GM23338 (cell line): ENCODE measurements around the gene EHF. TPM values are rescaled to one million over a fixed set of nuclear protein-coding genes. Genes with fewer than 3 reads are reported as not detected.

Source experiments
- ATAC-seq: fragments of 200-7000 bp; cut with Tn5 transposase; 3 replicates; pipeline ENCODE4 v1.9.1; 2020
- DNase-seq: peaks from one replicate; pipeline ENCODE4 v3.0.0-alpha.2; 2015; ENCODE audit warnings: low spot score
- H2AFZ ChIP-seq: fragments of 200-600 bp; sonication (generic); 2 replicates; pipeline ENCODE4 v1.8.0; 2016; ENCODE audit warnings: antibody characterized with exemption, mild to moderate bottlenecking, moderate library complexity
- H3F3A ChIP-seq: fragments of 200-600 bp; sonication (generic); replicated peaks from 2 replicates; pipeline ENCODE4 v1.8.0; 2017; ENCODE audit warnings: antibody characterized with exemption, mixed run types, low read depth
- H3K27ac ChIP-seq: fragments of 200-600 bp; sonication (generic); 2 replicates; pipeline ENCODE4 v1.6.1; 2016; ENCODE audit warnings: low read depth
- H3K27me3 ChIP-seq: fragments of 200-600 bp; sonication (generic); 2 replicates; pipeline ENCODE4 v1.8.0; 2016; ENCODE audit warnings: mild to moderate bottlenecking, mixed run types, moderate library complexity; ENCODE audit not compliant: insufficient read depth
- H3K36me3 ChIP-seq: fragments of 200-600 bp; sonication (generic); 2 replicates; pipeline ENCODE4 v1.8.0; 2016; ENCODE audit warnings: mild to moderate bottlenecking; ENCODE audit not compliant: insufficient read depth
- H3K4me1 ChIP-seq: fragments of 200-600 bp; sonication (generic); 2 replicates; pipeline ENCODE4 v1.8.0; 2016; ENCODE audit warnings: mild to moderate bottlenecking, moderate library complexity; ENCODE audit not compliant: insufficient read depth
- H3K4me2 ChIP-seq: fragments of 200-600 bp; sonication (generic); 2 replicates; pipeline ENCODE4 v1.7.1; 2017; ENCODE audit warnings: mixed run types
- H3K4me3 ChIP-seq: fragments of 200-600 bp; sonication (generic); 2 replicates; pipeline ENCODE4 v1.6.1; 2016; ENCODE audit warnings: mixed run types
- H3K79me2 ChIP-seq: fragments of 200-600 bp; sonication (generic); replicated peaks from 2 replicates; pipeline ENCODE4 v1.8.0; 2017; ENCODE audit warnings: mild to moderate bottlenecking; ENCODE audit not compliant: insufficient read depth
- H3K9me2 ChIP-seq: fragments of 200-600 bp; sonication (generic); 2 replicates; pipeline ENCODE4 v1.8.0; 2017; ENCODE audit not compliant: insufficient read depth
- H4K20me1 ChIP-seq: fragments of 200-600 bp; sonication (generic); replicated peaks from 2 replicates; pipeline ENCODE4 v1.8.0; 2017; ENCODE audit warnings: mild to moderate bottlenecking; ENCODE audit not compliant: insufficient read depth
- H3K27ac Mint-ChIP-seq: 2 replicates; pipeline ENCODE4 v1.8.0; 2020; ENCODE audit warnings: inconsistent platforms, mild to moderate bottlenecking, moderate library complexity, mixed read lengths
- H3K27me3 Mint-ChIP-seq: 3 replicates; pipeline ENCODE4 v1.8.0; 2022; ENCODE audit warnings: low read depth, mild to moderate bottlenecking, moderate library complexity, mixed read lengths, inconsistent platforms; ENCODE audit not compliant: insufficient read depth, poor library complexity
- H3K36me3 Mint-ChIP-seq: 3 replicates; pipeline ENCODE4 v1.8.0; 2021; ENCODE audit warnings: low read depth, mild to moderate bottlenecking, inconsistent platforms, moderate library complexity, mixed read lengths
- H3K4me1 Mint-ChIP-seq: 3 replicates; pipeline ENCODE4 v1.8.0; 2020; ENCODE audit warnings: mild to moderate bottlenecking, inconsistent platforms, mixed read lengths
- H3K4me3 Mint-ChIP-seq: 3 replicates; pipeline ENCODE4 v1.8.0; 2021; ENCODE audit warnings: moderate library complexity, mild to moderate bottlenecking, inconsistent platforms, mixed read lengths
- H3K9me3 Mint-ChIP-seq: 3 replicates; pipeline ENCODE4 v1.8.0; 2020; ENCODE audit warnings: moderate library complexity, mild to moderate bottlenecking, inconsistent platforms, mixed read lengths
- CREB1 ChIP-seq: fragments of 250-450 bp; sonication (Bioruptor Pico); IDR thresholded peaks from 2 replicates; pipeline ENCODE4 v1.5.0; 2020; ENCODE audit warnings: low read depth, mild to moderate bottlenecking, moderate library complexity
- EZH2 ChIP-seq: fragments of 200-600 bp; sonication (generic); IDR thresholded peaks from one replicate; pipeline ENCODE4 v1.8.0; 2017; ENCODE audit warnings: antibody characterized with exemption, mild to moderate bottlenecking, low read depth; ENCODE audit not compliant: unreplicated experiment
- EZH2phosphoT487 ChIP-seq: fragments of 200-600 bp; sonication (generic); IDR thresholded peaks from one replicate; pipeline ENCODE4 v1.8.1; 2018; ENCODE audit warnings: antibody characterized with exemption; ENCODE audit not compliant: unreplicated experiment
- JUNB ChIP-seq: IDR thresholded peaks from one replicate; pipeline ENCODE4 v1.6.1; 2016; ENCODE audit warnings: antibody characterized with exemption; ENCODE audit not compliant: unreplicated experiment
- NANOG ChIP-seq: IDR thresholded peaks from 2 replicates; pipeline ENCODE4 v1.6.1; 2016; ENCODE audit warnings: antibody characterized with exemption, borderline replicate concordance
- POLR2AphosphoS5 ChIP-seq: IDR thresholded peaks from 2 replicates; pipeline ENCODE4 v1.6.1; 2016; ENCODE audit warnings: antibody characterized with exemption, low read depth
- STAT1 ChIP-seq: IDR thresholded peaks from one replicate; pipeline ENCODE4 v1.6.1; 2016; ENCODE audit warnings: antibody characterized with exemption; ENCODE audit not compliant: unreplicated experiment
- ZNF114 ChIP-seq: fragments of 250-450 bp; sonication (Bioruptor Pico); IDR thresholded peaks from 2 replicates; pipeline ENCODE4 v1.5.0; 2020; ENCODE audit warnings: mild to moderate bottlenecking, moderate library complexity
- ZNF331 ChIP-seq: fragments of 250-450 bp; sonication (Bioruptor Pico); IDR thresholded peaks from 2 replicates; pipeline ENCODE4 v1.5.0; 2020; ENCODE audit warnings: low read depth, mild to moderate bottlenecking, moderate library complexity
- polyA plus RNA-seq: library from polyadenylated mRNA; unstranded; fragments of >200 nt; fragmentation: Nextera tagmentation; extraction: Ambion mirVana; gene quantifications from 2 replicates; pipeline ENCODE4 v1.2.1, GENCODE V29; 2016
- total RNA-seq: library from RNA; depleted of rRNA; stranded (reverse); fragments of >200 nt; shearing (Covaris generic); gene quantifications from 2 replicates; pipeline ENCODE4 v1.2.3, GENCODE V29; 2014
- TF ChIP-seq, protein P1 (sequence below), 2 experiments: fragments of 200-600 bp in 1 of 2; sonication (generic) in 1 of 2; conservative IDR thresholded peaks; 2 replicates each; pipeline versions ENCODE4 v1.5.1 to v1.6.1; 2016 to 2017; ENCODE audit warnings: antibody characterized with exemption in 2 of 2, low read depth in 2 of 2, mild to moderate bottlenecking in 2 of 2, moderate library complexity in 1 of 2
- TF ChIP-seq, protein P2 (sequence below): IDR thresholded peaks from 2 replicates; pipeline ENCODE4 v1.6.1; 2016; ENCODE audit warnings: antibody characterized with exemption
- TF ChIP-seq, protein P3 (sequence below): IDR thresholded peaks from one replicate; pipeline ENCODE4 v1.6.1; 2018; ENCODE audit warnings: antibody characterized with exemption; ENCODE audit not compliant: unreplicated experiment
- TF ChIP-seq, protein P4 (sequence below): fragments of 250-450 bp; sonication (Bioruptor Pico); IDR thresholded peaks from 2 replicates; pipeline ENCODE4 v1.5.0; 2020; ENCODE audit warnings: mild to moderate bottlenecking, moderate library complexity

Gene EHF
- total and polyA plus RNA-seq, 2 experiments from 2014 or later = not detected

DNA sequence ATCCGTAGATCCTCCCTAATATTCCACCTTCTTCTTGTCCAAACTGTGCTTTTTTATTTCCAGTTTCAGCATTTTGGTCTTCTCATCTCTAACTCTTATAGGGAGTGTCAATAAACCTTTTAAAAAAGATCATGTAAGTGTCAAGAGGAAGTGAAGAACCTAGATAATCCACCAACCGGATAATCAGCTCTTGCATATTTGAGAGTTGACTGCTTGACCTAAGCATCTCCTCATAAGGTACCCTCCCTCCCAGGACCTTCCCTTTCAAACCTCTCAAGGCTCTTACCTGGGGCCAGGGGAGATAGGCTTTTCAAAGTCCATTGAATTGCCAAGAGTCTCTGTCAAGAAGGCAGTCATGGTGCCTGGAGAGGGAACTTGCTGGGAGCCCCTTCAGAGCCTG lies 691 bp upstream of the EHF start (continued):
- TF ChIP-seq EZH2 (no peak), ZNF114 (CRISPR knock-in tag) (no peak), STAT1 (no peak), NANOG (no peak), POLR2AphosphoS5 (no peak)

DNA sequence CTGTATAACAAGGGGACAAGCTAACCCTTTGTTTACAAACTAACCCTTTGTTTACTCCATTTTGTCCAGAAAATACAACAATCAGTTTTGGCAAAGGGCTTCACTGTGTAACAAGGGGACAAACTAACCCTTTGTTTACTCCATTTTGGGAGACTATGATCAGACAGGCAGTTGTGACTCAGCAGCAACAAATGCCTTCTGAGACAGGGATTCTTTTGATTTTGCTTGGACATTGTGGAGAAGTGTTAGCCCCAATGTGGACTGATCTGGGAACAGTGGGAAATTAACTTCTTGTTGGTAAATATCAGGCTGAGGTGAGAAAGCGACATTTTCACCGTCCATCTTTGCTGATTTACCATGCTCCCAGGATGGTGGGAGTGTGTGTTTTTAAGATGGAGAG lies 983 bp downstream of the EHF start:
- no peak for ATAC-seq

More for the DNA sequence above, 983 bp downstream of the EHF start:
- no peaks in the 10 kb centered on the region for H3K79me2 ChIP-seq
- peaks cover 20% of the 10 kb centered on the region; the same call in 1 of the 2 replicates for H3K9me2 ChIP-seq
- H3K27me3 ChIP-seq = no peaks in the 10 kb centered on the region
- H3K36me3 ChIP-seq = no peaks in the 10 kb centered on the region
- no peak for DNase-seq
- no peaks in the 10 kb centered on the region; the same call in 2 of the 3 replicates for H3K9me3 Mint-ChIP-seq
- H3F3A ChIP-seq = no peaks in the 10 kb centered on the region
- H3K4me1 ChIP-seq = no peaks in the 10 kb centered on the region
- H2AFZ ChIP-seq = peak overlapping the region; percentile 1; the same call in 1 of the 2 replicates
- H3K27ac ChIP-seq = no peak overlapping the region
- H4K20me1 ChIP-seq = no peaks in the 10 kb centered on the region
- no peak overlapping the region for H3K4me3 ChIP-seq
- no peak overlapping the region for H3K4me3 Mint-ChIP-seq
- H3K27me3 Mint-ChIP-seq = no peaks in the 10 kb centered on the region
- H3K36me3 Mint-ChIP-seq = no peaks in the 10 kb centered on the region
- H3K4me1 Mint-ChIP-seq = no peaks in the 10 kb centered on the region
- TF ChIP-seq, protein P1, sequence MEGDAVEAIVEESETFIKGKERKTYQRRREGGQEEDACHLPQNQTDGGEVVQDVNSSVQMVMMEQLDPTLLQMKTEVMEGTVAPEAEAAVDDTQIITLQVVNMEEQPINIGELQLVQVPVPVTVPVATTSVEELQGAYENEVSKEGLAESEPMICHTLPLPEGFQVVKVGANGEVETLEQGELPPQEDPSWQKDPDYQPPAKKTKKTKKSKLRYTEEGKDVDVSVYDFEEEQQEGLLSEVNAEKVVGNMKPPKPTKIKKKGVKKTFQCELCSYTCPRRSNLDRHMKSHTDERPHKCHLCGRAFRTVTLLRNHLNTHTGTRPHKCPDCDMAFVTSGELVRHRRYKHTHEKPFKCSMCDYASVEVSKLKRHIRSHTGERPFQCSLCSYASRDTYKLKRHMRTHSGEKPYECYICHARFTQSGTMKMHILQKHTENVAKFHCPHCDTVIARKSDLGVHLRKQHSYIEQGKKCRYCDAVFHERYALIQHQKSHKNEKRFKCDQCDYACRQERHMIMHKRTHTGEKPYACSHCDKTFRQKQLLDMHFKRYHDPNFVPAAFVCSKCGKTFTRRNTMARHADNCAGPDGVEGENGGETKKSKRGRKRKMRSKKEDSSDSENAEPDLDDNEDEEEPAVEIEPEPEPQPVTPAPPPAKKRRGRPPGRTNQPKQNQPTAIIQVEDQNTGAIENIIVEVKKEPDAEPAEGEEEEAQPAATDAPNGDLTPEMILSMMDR (conservative IDR thresholded peaks at IDR 0.05; ENCODE audit: low read depth in 2 of 2) = no peak
- TF ChIP-seq, protein P2, sequence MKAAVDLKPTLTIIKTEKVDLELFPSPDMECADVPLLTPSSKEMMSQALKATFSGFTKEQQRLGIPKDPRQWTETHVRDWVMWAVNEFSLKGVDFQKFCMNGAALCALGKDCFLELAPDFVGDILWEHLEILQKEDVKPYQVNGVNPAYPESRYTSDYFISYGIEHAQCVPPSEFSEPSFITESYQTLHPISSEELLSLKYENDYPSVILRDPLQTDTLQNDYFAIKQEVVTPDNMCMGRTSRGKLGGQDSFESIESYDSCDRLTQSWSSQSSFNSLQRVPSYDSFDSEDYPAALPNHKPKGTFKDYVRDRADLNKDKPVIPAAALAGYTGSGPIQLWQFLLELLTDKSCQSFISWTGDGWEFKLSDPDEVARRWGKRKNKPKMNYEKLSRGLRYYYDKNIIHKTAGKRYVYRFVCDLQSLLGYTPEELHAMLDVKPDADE = no peak
- TF ChIP-seq CREB1 = no peak
- TF ChIP-seq, protein P3, sequence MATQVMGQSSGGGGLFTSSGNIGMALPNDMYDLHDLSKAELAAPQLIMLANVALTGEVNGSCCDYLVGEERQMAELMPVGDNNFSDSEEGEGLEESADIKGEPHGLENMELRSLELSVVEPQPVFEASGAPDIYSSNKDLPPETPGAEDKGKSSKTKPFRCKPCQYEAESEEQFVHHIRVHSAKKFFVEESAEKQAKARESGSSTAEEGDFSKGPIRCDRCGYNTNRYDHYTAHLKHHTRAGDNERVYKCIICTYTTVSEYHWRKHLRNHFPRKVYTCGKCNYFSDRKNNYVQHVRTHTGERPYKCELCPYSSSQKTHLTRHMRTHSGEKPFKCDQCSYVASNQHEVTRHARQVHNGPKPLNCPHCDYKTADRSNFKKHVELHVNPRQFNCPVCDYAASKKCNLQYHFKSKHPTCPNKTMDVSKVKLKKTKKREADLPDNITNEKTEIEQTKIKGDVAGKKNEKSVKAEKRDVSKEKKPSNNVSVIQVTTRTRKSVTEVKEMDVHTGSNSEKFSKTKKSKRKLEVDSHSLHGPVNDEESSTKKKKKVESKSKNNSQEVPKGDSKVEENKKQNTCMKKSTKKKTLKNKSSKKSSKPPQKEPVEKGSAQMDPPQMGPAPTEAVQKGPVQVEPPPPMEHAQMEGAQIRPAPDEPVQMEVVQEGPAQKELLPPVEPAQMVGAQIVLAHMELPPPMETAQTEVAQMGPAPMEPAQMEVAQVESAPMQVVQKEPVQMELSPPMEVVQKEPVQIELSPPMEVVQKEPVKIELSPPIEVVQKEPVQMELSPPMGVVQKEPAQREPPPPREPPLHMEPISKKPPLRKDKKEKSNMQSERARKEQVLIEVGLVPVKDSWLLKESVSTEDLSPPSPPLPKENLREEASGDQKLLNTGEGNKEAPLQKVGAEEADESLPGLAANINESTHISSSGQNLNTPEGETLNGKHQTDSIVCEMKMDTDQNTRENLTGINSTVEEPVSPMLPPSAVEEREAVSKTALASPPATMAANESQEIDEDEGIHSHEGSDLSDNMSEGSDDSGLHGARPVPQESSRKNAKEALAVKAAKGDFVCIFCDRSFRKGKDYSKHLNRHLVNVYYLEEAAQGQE = no peak
- TF ChIP-seq, protein P4, sequence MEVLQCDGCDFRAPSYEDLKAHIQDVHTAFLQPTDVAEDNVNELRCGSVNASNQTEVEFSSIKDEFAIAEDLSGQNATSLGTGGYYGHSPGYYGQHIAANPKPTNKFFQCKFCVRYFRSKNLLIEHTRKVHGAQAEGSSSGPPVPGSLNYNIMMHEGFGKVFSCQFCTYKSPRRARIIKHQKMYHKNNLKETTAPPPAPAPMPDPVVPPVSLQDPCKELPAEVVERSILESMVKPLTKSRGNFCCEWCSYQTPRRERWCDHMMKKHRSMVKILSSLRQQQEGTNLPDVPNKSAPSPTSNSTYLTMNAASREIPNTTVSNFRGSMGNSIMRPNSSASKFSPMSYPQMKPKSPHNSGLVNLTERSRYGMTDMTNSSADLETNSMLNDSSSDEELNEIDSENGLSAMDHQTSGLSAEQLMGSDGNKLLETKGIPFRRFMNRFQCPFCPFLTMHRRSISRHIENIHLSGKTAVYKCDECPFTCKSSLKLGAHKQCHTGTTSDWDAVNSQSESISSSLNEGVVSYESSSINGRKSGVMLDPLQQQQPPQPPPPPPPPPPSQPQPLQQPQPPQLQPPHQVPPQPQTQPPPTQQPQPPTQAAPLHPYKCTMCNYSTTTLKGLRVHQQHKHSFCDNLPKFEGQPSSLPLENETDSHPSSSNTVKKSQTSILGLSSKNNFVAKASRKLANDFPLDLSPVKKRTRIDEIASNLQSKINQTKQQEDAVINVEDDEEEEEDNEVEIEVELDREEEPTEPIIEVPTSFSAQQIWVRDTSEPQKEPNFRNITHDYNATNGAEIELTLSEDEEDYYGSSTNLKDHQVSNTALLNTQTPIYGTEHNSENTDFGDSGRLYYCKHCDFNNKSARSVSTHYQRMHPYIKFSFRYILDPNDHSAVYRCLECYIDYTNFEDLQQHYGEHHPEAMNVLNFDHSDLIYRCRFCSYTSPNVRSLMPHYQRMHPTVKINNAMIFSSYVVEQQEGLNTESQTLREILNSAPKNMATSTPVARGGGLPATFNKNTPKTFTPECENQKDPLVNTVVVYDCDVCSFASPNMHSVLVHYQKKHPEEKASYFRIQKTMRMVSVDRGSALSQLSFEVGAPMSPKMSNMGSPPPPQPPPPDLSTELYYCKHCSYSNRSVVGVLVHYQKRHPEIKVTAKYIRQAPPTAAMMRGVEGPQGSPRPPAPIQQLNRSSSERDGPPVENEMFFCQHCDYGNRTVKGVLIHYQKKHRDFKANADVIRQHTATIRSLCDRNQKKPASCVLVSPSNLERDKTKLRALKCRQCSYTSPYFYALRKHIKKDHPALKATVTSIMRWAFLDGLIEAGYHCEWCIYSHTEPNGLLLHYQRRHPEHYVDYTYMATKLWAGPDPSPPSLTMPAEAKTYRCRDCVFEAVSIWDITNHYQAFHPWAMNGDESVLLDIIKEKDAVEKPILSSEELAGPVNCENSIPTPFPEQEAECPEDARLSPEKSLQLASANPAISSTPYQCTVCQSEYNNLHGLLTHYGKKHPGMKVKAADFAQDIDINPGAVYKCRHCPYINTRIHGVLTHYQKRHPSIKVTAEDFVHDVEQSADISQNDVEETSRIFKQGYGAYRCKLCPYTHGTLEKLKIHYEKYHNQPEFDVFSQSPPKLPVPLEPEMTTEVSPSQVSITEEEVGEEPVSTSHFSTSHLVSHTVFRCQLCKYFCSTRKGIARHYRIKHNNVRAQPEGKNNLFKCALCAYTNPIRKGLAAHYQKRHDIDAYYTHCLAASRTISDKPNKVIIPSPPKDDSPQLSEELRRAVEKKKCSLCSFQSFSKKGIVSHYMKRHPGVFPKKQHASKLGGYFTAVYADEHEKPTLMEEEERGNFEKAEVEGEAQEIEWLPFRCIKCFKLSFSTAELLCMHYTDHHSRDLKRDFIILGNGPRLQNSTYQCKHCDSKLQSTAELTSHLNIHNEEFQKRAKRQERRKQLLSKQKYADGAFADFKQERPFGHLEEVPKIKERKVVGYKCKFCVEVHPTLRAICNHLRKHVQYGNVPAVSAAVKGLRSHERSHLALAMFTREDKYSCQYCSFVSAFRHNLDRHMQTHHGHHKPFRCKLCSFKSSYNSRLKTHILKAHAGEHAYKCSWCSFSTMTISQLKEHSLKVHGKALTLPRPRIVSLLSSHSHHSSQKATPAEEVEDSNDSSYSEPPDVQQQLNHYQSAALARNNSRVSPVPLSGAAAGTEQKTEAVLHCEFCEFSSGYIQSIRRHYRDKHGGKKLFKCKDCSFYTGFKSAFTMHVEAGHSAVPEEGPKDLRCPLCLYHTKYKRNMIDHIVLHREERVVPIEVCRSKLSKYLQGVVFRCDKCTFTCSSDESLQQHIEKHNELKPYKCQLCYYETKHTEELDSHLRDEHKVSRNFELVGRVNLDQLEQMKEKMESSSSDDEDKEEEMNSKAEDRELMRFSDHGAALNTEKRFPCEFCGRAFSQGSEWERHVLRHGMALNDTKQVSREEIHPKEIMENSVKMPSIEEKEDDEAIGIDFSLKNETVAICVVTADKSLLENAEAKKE (CRISPR knock-in tag) = no peak
- TF ChIP-seq ZNF114 (CRISPR knock-in tag) = no peak
- no peak for TF ChIP-seq POLR2AphosphoS5
- no peak for TF ChIP-seq JUNB
- TF ChIP-seq NANOG = no peak
- TF ChIP-seq EZH2 = no peak
- TF ChIP-seq STAT1 = no peak
- no peak for TF ChIP-seq ZNF331 (CRISPR knock-in tag)
- no peak for TF ChIP-seq EZH2phosphoT487
- no peak overlapping the region for H3K27ac Mint-ChIP-seq
- no peak overlapping the region for H3K4me2 ChIP-seq
